PC-3 (cell line): ENCODE results near the gene PCP4L1. TPM values are rescaled to one million over a fixed set of nuclear protein-coding genes. Genes with fewer than 3 reads are reported as not detected.

ENCODE experiments used
- ATAC-seq: fragments of 200-7000 bp; cut with Tn5 transposase; 2 replicates; pipeline ENCODE4 v1.9.1; 2020; ENCODE audit warnings: mild to moderate bottlenecking, moderate library complexity
- BruUV-seq: library from RNA; stranded (reverse); fragments of 400-500 nt; replicated peaks from 2 replicates; lab custom pipeline; 2021; lab: Mats Ljungman, UMichigan
- CTCF ChIA-PET: fragments of 300-600 bp; sonication (Branson Sonifier 250); formaldehyde crosslinking; loops from one replicate; lab custom pipeline; 2022; ENCODE audit warnings: antibody characterized with exemption; lab: Charles Lee
- POLR2A ChIA-PET: fragments of 300-600 bp; sonication (Branson Sonifier 250); formaldehyde crosslinking; loops from one replicate; lab custom pipeline; 2022; ENCODE audit warnings: antibody characterized with exemption; ENCODE audit not compliant: unreplicated experiment; lab: Charles Lee
- DNase-seq: peaks from one replicate; pipeline ENCODE4 v3.0.0-alpha.2; 2015
- H2AFZ ChIP-seq: fragments of 300-600 bp; sonication (generic); 2 replicates; pipeline ENCODE4 v1.6.0; 2016; ENCODE audit warnings: antibody characterized with exemption, low read length
- H3F3A ChIP-seq: fragments of 300-600 bp; sonication (generic); one replicate; pipeline ENCODE4 v1.6.0; 2017; ENCODE audit warnings: antibody characterized with exemption, low read length, control low read depth, mild to moderate bottlenecking; ENCODE audit not compliant: unreplicated experiment
- H3K27ac ChIP-seq: fragments of 300-600 bp; sonication (generic); 2 replicates; pipeline ENCODE4 v1.5.1; 2016; ENCODE audit warnings: mild to moderate bottlenecking, low read length
- H3K27me3 ChIP-seq: fragments of 300-600 bp; sonication (generic); 2 replicates; pipeline ENCODE4 v1.6.1; 2016; ENCODE audit warnings: low read length, mixed read lengths
- H3K36me3 ChIP-seq: fragments of 300-600 bp; sonication (generic); 2 replicates; pipeline ENCODE4 v1.6.1; 2016; ENCODE audit warnings: low read depth, mixed run types, low read length, mixed read lengths
- H3K4me1 ChIP-seq: fragments of 300-600 bp; sonication (generic); 2 replicates; pipeline ENCODE4 v1.5.1; 2016; ENCODE audit warnings: low read length; ENCODE audit not compliant: insufficient read depth
- H3K4me2 ChIP-seq: fragments of 300-600 bp; sonication (generic); 2 replicates; pipeline ENCODE4 v1.6.0; 2016; ENCODE audit warnings: low read length
- H3K4me3 ChIP-seq: fragments of 300-600 bp; sonication (generic); 2 replicates; pipeline ENCODE4 v1.5.1; 2016; ENCODE audit warnings: mild to moderate bottlenecking, low read length, mixed read lengths
- H3K79me2 ChIP-seq: fragments of 300-600 bp; sonication (generic); 2 replicates; pipeline ENCODE4 v1.6.1; 2017; ENCODE audit warnings: low read length, mixed read lengths
- H3K9ac ChIP-seq: fragments of 300-600 bp; sonication (generic); 2 replicates; pipeline ENCODE4 v1.6.0; 2016; ENCODE audit warnings: mild to moderate bottlenecking, low read length
- H3K9me2 ChIP-seq: fragments of 300-600 bp; sonication (generic); replicated peaks from 2 replicates; pipeline ENCODE4 v1.6.1; 2016; ENCODE audit warnings: mixed run types, low read length, mixed read lengths
- H3K9me3 ChIP-seq: fragments of 300-600 bp; sonication (generic); 2 replicates; pipeline ENCODE4 v1.6.1; 2016; ENCODE audit warnings: low read length, mixed read lengths
- H4K20me1 ChIP-seq: fragments of 300-600 bp; sonication (generic); 2 replicates; pipeline ENCODE4 v1.6.1; 2016; ENCODE audit warnings: low read length, mixed read lengths
- EZH2 ChIP-seq: fragments of 300-600 bp; sonication (generic); IDR thresholded peaks from one replicate; pipeline ENCODE4 v1.6.1; 2017; ENCODE audit warnings: antibody characterized with exemption, mild to moderate bottlenecking, low read length; ENCODE audit not compliant: unreplicated experiment
- EZH2phosphoT487 ChIP-seq: fragments of 300-600 bp; sonication (generic); IDR thresholded peaks from 2 replicates; pipeline ENCODE4 v1.6.1; 2018; ENCODE audit warnings: mild to moderate bottlenecking, antibody characterized with exemption, low read length, borderline replicate concordance
- intact Hi-C: fragments of 100-400 bp; cut with micrococcal nuclease; formaldehyde crosslinking; loops from 2 replicates; pipeline ENCODE4 v1.9.0; 2023
- total RNA-seq: library from RNA; depleted of rRNA; stranded (reverse); fragments of >200 nt; gene quantifications from 2 replicates; pipeline ENCODE4 v1.2.3, GENCODE V29; 2014
- TF ChIP-seq, protein P1 (sequence below): fragments of 300-600 bp; sonication (generic); conservative IDR thresholded peaks from 2 replicates; pipeline ENCODE4 v1.5.1; 2017; ENCODE audit warnings: antibody characterized with exemption, low read depth, mild to moderate bottlenecking, low read length

The PCP4L1 gene
- total RNA-seq, 1 experiment from 2014 or later = 0.07 TPM

DNA sequence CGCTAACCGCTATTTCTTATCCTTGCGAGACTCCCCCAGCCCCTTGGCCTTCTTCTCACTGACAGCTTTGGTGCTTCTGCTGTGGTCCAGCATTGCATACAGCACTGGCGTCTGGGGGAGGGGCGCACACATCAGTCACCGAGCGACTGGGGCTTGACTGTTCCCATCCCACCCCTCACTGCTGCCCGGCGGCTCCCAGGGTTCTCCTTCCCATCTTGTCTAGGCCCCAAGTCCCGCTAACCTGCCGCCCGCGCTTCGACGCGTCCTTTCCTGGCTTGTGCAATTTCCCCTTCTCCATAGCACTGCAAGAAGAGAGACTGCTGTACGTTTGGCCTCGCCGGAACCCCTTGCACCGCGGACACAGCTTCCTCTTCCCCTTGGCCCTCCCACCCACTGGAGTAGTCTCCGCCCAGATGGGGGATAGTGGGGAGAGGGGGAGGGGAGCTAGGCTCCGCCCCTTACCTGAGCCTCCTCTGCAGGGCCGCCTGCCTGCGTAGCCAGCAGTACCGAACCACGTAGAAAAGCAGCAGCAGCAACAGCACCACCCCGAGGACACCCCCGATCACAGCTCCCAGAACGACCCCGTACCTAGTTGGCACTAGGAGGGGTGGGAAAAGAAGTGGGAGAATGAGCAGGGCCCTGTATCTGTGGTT, 47.4 kb downstream of the PCP4L1 start:
- Histone ChIP-seq H2AFZ (no peak overlapping the region), H3K9ac (no peak overlapping the region), H3K36me3 (no peaks in the 10 kb centered on the region), H3K79me2 (no peaks in the 10 kb centered on the region), H3K4me3 (no peak overlapping the region), H4K20me1 (no peaks in the 10 kb centered on the region), H3F3A (no peaks in the 10 kb centered on the region), H3K27ac (no peak overlapping the region), H3K4me1 (no peaks in the 10 kb centered on the region), H3K4me2 (no peak overlapping the region), H3K27me3 (0 out of 2 replicates have a peak, but pooled peaks cover 4% of the 10 kb centered on the region), H3K9me2 (no peaks in the 10 kb centered on the region), H3K9me3 (no peaks in the 10 kb centered on the region)
- no peak for ATAC-seq
- no peak for DNase-seq
- no peak for TF ChIP-seq EZH2
- no peak for TF ChIP-seq EZH2phosphoT487
- ChIA-PET CTCF (no interaction called here), POLR2A (interaction anchor here (1.0 kb wide), 1 partner anchor 8 kb away, joined by 3 read pairs; the partner anchor contains the start of gene SDHC)
- intact Hi-C loops = no loop called here
- BruUV-seq = no TSS peak

DNA sequence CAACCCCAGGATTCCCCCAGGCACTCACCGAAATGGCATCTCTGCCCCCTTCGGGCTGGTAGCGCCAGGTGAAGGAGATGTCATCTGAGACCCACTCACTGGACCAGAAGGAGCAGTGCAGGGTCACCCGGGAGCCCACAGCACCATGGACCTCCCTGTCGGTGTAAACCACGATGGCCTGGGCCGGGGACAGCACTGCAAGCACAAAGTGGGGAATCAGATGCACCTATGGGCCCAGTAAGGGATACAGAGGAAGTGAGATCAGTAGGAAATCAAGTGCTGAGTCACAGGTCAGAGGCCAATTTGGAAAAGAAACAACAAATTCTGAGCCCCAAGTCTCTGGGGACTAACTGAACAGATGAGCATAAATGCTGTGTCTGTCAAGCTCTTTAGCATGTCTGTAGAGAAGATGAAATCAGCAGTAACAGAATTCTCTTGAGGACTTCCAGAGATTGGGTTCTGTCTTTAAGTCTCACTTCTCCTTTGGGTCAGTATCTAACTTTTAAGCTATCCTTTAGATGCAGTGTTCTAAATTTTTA, 48.8 kb downstream of the PCP4L1 start:
- H3K27me3 ChIP-seq = 0 out of 2 replicates have a peak, but pooled peaks cover 4% of the 10 kb centered on the region
- ChIA-PET CTCF (interaction anchor here (0.6 kb wide), 1 partner anchor 14 kb away, joined by 3 read pairs; no protein-coding TSS in a partner anchor), POLR2A (no interaction called here)
- DNase-seq (no peak), ATAC-seq (no peak)
- H3K27ac ChIP-seq = no peak overlapping the region
- no peak overlapping the region for H3K9ac ChIP-seq
- intact Hi-C loops = no loop called here
- H3K9me3 ChIP-seq = no peaks in the 10 kb centered on the region
- no TSS peak for BruUV-seq
- no peaks in the 10 kb centered on the region for H3K79me2 ChIP-seq
- H3K4me2 ChIP-seq = no peak overlapping the region
- no peaks in the 10 kb centered on the region for H3F3A ChIP-seq
- no peaks in the 10 kb centered on the region for H4K20me1 ChIP-seq
- no peak overlapping the region for H3K4me3 ChIP-seq
- TF ChIP-seq, protein P1, sequence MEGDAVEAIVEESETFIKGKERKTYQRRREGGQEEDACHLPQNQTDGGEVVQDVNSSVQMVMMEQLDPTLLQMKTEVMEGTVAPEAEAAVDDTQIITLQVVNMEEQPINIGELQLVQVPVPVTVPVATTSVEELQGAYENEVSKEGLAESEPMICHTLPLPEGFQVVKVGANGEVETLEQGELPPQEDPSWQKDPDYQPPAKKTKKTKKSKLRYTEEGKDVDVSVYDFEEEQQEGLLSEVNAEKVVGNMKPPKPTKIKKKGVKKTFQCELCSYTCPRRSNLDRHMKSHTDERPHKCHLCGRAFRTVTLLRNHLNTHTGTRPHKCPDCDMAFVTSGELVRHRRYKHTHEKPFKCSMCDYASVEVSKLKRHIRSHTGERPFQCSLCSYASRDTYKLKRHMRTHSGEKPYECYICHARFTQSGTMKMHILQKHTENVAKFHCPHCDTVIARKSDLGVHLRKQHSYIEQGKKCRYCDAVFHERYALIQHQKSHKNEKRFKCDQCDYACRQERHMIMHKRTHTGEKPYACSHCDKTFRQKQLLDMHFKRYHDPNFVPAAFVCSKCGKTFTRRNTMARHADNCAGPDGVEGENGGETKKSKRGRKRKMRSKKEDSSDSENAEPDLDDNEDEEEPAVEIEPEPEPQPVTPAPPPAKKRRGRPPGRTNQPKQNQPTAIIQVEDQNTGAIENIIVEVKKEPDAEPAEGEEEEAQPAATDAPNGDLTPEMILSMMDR = no peak
- TF ChIP-seq EZH2 (no peak), EZH2phosphoT487 (no peak)
- no peak overlapping the region for H2AFZ ChIP-seq
- no peaks in the 10 kb centered on the region for H3K9me2 ChIP-seq
- H3K4me1 ChIP-seq = no peaks in the 10 kb centered on the region
- no peaks in the 10 kb centered on the region for H3K36me3 ChIP-seq

DNA sequence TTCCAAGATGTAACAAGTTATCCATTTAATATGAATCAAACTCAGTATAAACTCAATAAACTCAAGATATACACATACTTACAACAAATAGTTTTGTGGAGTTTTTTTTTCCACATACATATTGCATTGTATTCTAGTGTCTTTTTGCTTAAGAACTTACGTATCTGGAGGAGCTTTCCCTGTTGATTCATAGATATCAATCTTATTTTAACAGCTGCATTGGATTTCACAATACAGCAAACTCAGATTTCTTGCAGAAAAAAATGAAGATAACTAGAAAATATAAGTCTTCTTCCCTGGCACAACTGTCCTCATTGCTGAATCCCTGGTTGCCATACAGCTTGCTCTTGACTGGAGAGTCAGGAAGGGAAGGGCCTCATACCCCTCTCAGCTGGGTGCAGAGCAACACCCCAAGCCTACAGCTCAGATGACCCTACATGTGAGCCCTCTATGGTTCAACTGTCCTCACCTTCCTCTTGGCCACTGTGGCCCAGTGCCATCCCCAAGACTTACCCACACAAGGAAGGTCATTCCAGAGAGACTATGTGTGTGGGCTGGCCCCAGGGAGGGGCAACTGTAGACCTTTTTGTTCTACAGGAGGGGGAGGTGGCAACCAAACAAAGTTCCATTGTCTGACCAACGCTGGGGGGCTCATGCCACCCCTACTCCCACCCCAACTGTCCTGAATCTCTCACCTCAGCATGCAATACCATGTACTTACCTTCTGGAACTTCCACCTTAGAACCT, 49.5 kb downstream of the PCP4L1 start:
- Histone ChIP-seq H3K9me3 (no peaks in the 10 kb centered on the region), H3K4me1 (no peaks in the 10 kb centered on the region), H3K79me2 (no peaks in the 10 kb centered on the region), H3F3A (no peaks in the 10 kb centered on the region), H3K4me3 (no peak overlapping the region), H3K9me2 (no peaks in the 10 kb centered on the region), H3K4me2 (no peak overlapping the region), H3K36me3 (no peaks in the 10 kb centered on the region), H2AFZ (no peak overlapping the region), H3K27ac (no peak overlapping the region), H3K9ac (no peak overlapping the region), H4K20me1 (no peaks in the 10 kb centered on the region), H3K27me3 (0 out of 2 replicates have a peak, but pooled peaks cover 4% of the 10 kb centered on the region)
- POLR2A ChIA-PET = no interaction called here
- DNase-seq (no peak), ATAC-seq (no peak)
- CTCF ChIA-PET = no interaction called here
- BruUV-seq = no TSS peak
- TF ChIP-seq, protein P1 = no peak
- TF ChIP-seq EZH2phosphoT487 = no peak
- no peak for TF ChIP-seq EZH2
- intact Hi-C loops = no loop called here
